GM19397 (cell line): ENCODE data around the gene LRBA.

Experiments used
- ATAC-seq: cut with Tn5 transposase; IDR thresholded peaks from one replicate; pipeline ENCODE4 v1.9.1; 2021; ENCODE audit warnings: mild to moderate bottlenecking, moderate library complexity; ENCODE audit not compliant: unreplicated experiment

Gene LRBA

GRCh38 chr4:150237110-150237872 is 777.8 kb downstream of the LRBA start:
- ATAC-seq, result no peak

GRCh38 chr4:150236626-150237025 is 778.5 kb downstream of the LRBA start:
- no peak for ATAC-seq

- no peak for ATAC-seq
Observed at GRCh38 chr4:150235808-150236271, 779.2 kb downstream of the LRBA start.

GRCh38 chr4:150235317-150235716 is 779.8 kb downstream of the LRBA start:
- no peak for ATAC-seq

GRCh38 chr4:150234246-150234645 is 780.8 kb downstream of the LRBA start:
- no peak for ATAC-seq

GRCh38 chr4:150232029-150232428 is 783.1 kb downstream of the LRBA start:
- no peak for ATAC-seq

GRCh38 chr4:150231107-150231770 is 783.8 kb downstream of the LRBA start:
- ATAC-seq, result no peak

GRCh38 chr4:150230561-150230960 is 784.5 kb downstream of the LRBA start:
- ATAC-seq, result no peak

GRCh38 chr4:150229520-150229919 is 785.6 kb downstream of the LRBA start:
- no peak for ATAC-seq

GRCh38 chr4:150224896-150225591 is 790.0 kb downstream of the LRBA start:
- no peak for ATAC-seq

GRCh38 chr4:150219841-150220240 is 795.2 kb downstream of the LRBA start:
- ATAC-seq, result no peak

GRCh38 chr4:150218447-150218846 is 796.6 kb downstream of the LRBA start:
- no peak for ATAC-seq

- no peak for ATAC-seq
Observed at GRCh38 chr4:150217808-150218207, 797.3 kb downstream of the LRBA start.

- ATAC-seq, result no peak
Observed at GRCh38 chr4:150217192-150217591, 797.9 kb downstream of the LRBA start.

GRCh38 chr4:150216726-150217125 is 798.4 kb downstream of the LRBA start:
- ATAC-seq, result no peak

GRCh38 chr4:150215601-150216000 is 799.5 kb downstream of the LRBA start:
- no peak for ATAC-seq
